HG03575 (cell line): ENCODE data around the gene MYEOV.

Source experiments
- ATAC-seq: cut with Tn5 transposase; IDR thresholded peaks from one replicate; pipeline ENCODE4 v1.9.1; 2021; ENCODE audit not compliant: unreplicated experiment, insufficient number of reproducible peaks, low FRiP score; ENCODE audit errors: extremely low read depth

Gene MYEOV

GRCh38 chr11:69264486-69264885, 29.5 kb upstream of the MYEOV start:
- no peak for ATAC-seq

DNA sequence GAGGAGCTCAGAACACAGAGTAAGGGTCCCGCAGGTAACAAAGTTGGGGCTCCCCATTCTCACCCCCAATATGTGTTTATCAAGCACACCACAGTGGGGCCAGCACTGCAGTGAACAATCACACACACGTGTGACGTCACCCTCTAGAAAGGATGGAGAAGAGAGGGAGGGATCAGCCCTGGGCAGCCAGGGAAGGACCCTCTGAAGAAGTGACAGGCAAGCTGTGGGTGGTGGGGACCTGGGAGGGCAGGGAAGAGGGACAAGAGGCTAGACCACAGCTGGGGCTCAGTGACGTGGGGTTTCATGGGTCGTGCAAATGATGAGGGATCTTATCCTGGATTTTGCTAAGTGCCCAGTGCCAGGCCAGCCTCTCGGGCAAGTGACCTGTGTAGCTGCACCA, 28.7 kb upstream of the MYEOV start:
- no peak for ATAC-seq

DNA sequence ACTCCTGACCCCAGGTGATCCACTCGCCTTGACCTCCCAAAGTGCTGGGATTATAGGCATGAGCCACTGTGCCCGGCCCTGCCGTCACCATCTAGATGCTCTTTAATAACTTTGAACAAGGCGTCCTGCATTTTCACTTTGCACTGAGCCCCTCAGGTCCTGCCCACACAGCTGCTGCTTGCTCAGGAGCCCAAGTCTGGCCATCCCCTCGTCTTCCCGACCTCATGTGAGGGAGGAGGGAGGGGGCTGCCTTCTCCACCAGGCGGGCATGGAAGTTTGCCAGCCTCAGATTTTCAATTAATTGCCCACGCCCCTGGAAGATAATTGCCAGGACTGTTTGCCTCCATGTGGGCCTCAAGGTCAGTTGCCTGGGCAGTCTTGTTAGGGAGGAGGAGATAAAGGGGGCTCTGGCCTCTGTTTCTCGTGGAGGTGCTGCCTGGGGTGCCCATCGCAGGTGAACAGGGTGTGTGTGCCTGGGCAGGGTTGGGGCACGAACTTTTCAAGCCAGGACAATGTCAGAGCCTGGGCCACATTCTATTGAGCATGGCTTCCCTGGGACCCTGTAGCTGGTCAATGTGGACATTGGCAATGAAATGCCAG, 27.9 kb upstream of the MYEOV start:
- ATAC-seq, result no peak

DNA sequence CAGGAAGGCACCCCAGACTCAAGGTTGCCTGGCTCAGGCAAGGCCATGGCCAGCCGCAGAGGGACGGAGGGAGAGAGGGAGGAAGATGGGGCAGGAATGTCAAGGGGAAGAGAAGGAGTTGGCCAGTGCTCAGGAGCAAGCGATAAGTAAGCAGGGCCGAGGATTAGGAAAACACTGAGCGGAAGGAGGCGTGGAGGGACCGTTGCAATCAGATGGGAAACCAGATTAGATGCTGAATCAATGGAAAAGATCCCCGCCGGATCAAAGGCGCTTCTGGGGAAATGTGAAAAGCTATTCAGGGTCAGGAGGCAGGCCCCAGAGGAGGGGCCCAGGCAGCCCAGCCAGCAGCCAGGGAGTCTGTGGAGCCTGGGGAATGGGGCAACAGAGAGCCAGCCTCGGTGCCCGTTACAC, 26.6 kb upstream of the MYEOV start:
- no peak for ATAC-seq

- ATAC-seq, result no peak
These were observed 25.0 kb upstream of the MYEOV start for GRCh38 chr11:69268911-69269310.

DNA sequence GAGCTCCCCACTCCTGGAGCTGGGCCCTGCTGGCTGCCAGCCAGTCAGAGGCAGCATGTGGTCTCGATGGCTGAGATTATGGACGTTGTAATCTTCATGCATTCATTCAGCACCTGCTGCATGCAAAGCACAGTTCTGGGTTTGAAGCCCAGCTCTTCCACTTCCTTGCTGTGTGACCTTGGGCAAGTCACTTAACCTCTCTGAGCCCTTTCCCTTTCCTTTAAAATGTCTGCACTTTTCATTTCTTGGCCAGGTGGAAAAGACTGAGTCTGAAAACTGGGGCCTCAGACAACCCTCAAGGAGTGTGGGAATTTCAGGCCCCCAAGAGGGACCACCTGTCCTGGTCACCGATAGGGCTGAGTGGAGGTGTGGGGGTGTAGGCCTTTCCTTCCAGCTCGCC, 24.6 kb upstream of the MYEOV start:
- no peak for ATAC-seq

DNA sequence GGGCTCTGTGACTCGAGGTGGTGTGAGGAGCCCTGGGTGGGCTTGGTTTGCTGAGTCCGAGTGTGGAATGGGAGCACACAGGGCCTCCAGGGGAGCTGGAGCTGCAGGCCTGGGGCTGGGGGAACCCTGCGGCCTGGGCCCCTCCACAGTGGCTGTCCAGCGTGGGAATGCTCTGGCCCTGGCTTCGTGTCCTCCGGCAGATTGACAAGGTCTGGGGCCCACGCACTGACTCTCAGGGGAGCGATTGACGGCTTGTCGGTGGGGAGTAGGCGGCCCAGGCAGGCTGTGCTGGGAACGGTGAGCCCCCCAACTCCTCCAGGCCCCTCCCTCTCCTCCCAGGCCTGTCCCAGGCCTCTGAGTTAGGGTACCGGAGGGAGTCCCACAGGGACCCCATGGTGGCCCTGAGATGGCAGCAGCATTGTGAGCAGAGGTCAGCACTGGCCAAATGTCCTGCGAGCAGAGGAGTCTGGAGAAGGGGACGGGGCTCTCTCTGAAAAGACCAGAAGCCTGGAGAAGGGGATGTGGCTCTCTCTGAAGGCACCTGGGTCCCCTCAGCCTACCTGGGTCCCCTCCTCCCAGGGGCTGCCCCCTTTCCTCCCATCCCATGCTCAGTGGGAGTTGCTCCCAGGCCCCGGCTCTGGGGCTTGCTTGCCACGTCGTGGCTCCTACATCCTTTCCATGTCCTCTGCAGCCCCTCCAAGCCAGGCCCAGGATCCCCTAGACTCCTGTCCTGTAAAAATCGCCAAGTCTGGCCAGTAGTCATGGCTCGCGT, 23.8 kb upstream of the MYEOV start:
- no peak for ATAC-seq

DNA sequence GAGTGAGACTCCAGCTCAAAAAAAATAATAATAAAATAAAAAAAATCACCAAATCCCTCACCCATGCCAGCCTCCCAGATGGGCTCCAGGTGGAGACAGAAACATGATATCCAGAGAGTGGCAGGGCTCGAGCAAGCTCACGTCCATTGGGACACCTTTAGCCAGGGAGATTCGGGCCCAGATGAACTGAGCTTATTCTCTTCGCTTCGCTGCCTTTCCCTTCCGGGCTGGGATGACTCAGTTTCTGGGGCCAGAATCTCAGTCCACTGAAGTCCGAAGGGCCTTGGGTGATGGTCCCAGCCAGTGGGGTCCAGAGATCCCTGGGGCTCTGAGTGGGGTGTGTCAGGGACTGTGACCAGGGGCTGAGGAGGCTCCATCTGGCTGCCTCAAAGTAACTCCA, 23.0 kb upstream of the MYEOV start:
- no peak for ATAC-seq

- no peak for ATAC-seq
These were observed 21.9 kb upstream of the MYEOV start for GRCh38 chr11:69272055-69272454.

GRCh38 chr11:69272831-69273485, 21.0 kb upstream of the MYEOV start:
- no peak for ATAC-seq

GRCh38 chr11:69273571-69273970, 20.4 kb upstream of the MYEOV start:
- ATAC-seq, result no peak

DNA sequence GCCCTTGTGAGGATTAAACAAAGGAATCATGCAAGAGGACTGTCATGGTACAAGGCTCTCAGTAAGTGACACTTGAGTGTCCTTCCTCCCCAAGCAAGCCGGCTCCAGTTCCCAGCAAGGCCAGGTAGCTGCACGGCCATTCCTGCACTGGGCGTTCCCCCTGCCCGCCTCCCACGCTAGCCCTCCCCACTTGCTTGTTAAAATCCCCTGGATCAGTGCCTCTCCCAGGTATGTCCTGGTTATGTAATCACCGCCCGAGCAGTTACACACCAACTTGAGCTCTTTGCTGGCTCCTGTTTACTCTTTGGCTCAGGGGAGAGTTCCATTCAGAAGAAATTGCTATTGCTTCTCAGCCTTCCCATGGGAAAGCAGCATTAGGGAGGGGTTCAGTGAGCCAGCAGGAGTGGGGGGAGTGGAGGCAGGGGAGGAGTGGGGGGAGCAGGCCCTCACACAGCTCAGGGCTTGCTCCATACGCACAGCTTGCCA, 19.4 kb upstream of the MYEOV start:
- ATAC-seq, result no peak

DNA sequence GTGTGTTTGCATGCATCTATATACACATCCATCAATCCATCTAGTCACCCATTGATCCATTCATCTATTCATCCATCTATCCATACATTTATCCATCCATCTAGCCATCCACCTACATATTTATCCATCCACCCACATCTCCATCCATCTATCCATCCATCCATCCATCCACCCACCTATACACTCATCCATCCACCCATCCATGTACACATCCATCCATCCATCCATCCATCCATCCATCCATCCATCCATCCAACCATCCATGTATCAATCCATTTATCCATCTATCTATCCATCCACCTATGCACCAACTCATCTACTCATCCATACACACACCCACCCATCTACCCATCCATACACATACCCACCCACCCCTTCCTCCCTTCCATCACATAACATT, 18.8 kb upstream of the MYEOV start:
- ATAC-seq, result no peak

DNA sequence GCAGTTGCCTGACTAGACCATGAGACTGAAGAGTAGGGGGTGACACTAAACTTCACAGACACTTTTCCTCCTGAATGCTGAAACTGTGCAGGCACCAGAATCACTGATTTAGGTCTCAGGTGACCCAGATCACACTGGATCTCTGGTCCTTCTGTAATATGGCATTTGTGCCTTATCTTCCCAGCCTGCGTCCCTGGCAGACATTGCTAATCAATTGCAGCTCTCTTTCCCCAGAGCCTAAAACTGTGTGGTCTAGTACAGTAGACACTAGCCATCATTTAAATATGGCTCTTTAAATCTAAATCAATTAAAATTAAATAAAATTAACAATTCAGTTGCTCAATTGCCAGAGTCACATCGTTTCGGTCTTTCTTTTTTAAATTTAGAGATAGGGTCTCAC, 17.8 kb upstream of the MYEOV start:
- no peak for ATAC-seq

DNA sequence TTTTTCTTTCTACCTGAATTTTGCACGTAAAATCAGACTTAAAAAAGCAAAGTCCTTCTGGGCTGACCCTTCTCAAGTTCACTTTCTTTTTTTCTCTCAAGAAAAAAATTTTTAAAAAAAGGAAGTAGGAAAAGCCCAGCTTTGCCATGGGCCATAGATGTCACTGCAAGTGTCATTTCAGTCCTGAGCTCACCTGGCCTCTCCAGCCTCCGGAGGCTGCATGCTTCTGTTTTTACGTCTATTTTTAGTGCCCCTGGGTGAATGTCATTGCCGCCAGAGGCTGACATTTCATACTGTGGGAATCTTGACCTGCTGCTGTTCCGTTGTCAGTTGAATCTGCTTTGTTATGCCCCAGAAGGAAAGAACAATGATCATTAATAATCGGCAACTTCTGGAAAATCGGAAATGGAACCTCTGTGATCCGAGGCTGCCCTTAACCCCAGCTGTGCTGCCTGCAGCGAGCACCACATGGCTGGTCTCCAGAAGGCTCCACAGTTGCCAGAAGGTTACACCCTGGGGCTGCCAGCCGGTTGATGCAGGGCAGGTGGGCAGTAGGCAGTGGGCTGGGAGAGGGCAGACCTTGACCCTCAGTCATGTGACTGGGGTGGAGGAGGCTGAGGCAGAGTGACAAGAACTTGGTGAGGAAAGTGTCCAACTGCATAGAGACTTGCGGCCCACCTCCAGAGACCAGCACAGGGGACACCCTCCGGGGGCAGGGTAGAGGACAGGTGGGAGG, 16.7 kb upstream of the MYEOV start:
- ATAC-seq, result no peak

- no peak for ATAC-seq
These were observed 15.7 kb upstream of the MYEOV start for GRCh38 chr11:69278091-69278867.

DNA sequence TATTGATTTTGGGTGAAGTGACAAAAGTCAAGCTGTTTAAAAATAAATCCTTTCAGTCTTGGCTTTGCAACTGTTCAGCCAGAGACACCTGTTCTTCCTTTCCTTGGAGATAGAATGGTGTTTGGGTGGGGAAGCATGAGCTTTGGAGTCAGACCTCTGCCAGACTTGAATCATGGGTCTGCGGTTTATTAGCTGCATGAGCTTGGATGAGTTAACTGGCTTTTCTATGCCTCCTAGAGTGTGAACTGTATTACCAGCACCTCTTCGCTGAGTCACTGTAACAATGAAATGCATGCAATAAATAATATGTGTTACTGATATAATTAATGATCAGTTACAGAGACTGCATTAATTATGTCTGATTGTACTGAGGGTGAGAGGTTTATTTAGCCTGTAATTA, 13.5 kb upstream of the MYEOV start:
- no peak for ATAC-seq

DNA sequence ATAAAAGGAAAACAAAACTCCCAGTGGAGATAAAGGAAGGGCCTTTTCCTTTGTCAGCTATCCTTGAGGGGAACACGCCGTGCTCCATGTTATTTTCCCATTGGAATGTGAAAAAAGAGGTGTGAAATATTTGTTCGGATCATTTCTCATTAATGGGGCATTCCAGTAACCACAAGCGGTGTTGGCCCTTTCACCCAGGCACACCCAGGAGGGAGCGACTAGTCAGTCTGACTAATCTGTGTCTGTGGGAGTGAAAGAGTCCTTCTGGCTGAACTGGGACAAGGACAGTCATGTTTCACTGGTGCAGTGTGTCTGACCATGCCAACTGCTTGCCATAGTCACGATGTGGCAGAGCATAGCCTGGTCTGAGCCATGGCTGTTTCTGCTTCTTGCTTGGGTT, 13.0 kb upstream of the MYEOV start:
- ATAC-seq, result no peak

GRCh38 chr11:69283446-69283845, 10.5 kb upstream of the MYEOV start:
- no peak for ATAC-seq
